Measurements from ENCODE around the gene ARHGEF17.

The ARHGEF17 gene

DNA sequence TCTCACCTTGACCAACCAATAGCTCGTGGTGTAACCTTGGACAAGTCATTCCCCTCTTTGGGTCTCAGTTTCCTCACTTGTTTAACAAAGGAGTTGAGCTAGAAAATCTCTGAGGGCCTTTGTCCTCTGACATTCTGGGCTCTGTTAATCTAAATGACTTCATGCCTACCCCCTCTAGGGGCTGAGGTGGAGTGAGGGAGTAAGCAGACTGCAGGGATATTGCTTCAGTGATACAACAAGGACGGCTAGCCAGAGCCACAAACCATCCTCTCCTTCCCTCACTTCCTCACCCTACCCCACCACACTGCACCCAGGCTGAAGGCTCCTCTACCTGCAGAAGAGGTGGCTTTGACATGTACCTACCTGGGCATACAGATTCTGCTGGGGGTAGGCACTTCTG is 103.0 kb downstream of the ARHGEF17 start:
- no peak for DNase-seq (ENCODE audit: low read depth, low spot score)

DNA sequence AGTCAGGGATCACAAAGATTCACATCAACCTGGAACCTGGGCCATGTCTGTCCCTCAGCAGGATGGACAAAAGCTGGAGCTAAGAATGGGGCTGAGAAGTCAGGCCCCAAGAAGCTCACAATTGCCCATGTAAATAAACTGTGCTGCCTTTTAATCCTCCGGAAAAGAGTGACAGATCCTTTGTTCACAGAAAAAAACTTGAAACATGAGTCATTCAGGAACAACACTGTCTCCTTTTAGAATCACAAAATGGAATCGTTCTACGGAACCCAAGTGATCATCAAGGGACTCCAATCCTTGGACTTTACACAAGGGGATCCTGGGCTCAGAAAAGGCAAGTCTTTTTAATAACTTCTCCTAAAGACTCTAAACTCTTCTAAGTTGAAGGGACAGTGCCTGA is 104.2 kb downstream of the ARHGEF17 start:
- no peak for DNase-seq (ENCODE audit: low read depth, low spot score)
- no peak overlapping the region for H3K4me3 ChIP-seq (ENCODE audit: low read length)

More for the DNA sequence above, 103.0 kb downstream of the ARHGEF17 start:
- no peak overlapping the region for H3K4me3 ChIP-seq (ENCODE audit: low read length)

- H3K4me3 ChIP-seq (ENCODE audit: low read length): no peak overlapping the region
- DNase-seq (ENCODE audit: low read depth, low spot score): no peak
Observed at GRCh38 chr11:73413256-73413655, 105.2 kb downstream of the ARHGEF17 start.

DNA sequence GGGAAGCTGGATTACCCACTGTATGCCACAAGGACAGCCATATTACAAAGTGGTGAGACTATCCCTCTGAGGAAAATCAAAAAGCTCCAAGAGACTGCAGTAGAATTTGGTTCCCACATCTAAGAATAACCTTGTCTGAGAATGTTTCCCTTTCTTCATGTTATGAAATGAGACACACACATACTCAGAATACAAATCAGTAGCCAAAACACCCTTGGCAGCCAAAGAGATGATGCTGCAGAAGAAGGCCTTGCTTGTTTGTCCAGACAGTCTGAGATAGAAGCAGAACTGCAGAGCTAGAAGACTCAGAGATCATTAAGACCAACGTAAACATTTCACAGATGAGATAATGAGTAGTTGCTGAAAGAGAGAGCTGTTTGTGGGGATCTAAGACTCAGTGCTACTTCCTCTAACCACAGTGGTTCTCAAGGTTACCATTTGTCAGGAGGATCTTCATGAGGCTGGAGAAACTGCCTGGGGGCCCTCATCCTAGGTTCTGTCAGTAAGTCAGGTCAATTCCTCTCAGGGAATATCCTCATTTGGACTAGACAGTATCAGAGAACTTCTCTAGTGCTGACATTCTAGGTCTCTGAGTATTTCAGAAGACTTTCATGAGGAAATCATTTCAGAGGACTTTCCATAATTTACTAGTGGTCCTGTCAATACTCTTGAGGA is 107.0 kb downstream of the ARHGEF17 start:
- DNase-seq (ENCODE audit: low read depth, low spot score): peak; percentile 42
- H3K4me3 ChIP-seq (ENCODE audit: low read length): no peak overlapping the region

DNA sequence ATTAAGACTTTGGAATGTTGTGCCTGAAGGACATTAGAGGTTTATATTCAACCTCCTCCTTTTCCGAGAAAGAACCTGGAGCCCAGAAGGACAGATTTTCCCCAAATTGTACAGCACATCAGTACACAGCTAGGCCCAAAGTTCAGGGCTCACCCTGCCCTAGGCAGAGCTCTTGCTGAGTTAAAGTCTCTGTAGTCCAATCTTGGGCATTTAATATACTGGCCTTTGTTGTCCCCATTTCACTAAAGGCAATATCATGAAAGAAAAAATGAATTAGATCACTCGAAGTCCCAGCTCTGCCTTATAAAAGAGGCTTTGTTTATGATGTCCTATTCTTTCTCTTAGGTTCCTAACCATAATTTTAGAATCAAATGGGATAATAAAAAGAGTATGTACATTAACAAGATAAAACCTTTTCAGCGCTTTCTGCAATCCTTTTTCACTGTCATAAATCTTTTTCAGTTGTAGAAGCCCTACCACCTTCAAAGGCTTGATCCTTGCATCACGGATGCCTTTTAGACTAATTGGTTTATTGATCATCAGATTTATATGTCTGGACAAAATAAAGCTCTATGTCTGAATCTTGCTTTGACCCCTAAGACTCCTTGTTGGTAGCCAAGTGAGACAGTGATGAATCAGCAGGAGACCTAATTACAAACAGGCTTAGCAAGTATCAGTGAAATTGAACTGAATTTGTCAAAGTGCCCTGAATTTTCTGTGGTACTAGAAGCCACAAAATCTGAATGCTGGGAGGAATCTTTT is 108.0 kb downstream of the ARHGEF17 start:
- DNase-seq (ENCODE audit: low read depth, low spot score): no peak
- no peak overlapping the region for H3K4me3 ChIP-seq (ENCODE audit: low read length)

GRCh38 chr11:73416786-73417185 is 108.7 kb downstream of the ARHGEF17 start:
- no peak overlapping the region for H3K4me3 ChIP-seq (ENCODE audit: low read length)
- DNase-seq (ENCODE audit: low read depth, low spot score): no peak
